ENCODE results near the gene UBE2D3. TPM values are rescaled to one million over a fixed set of nuclear protein-coding genes. Genes with fewer than 3 reads are reported as not detected.

Gene UBE2D3
- total RNA-seq, 1 experiment from 2014 or later, result 701 TPM

- DNase-seq (ENCODE audit: low read depth), result no peak
Measured at GRCh38 chr4:102758241-102759160, 68.8 kb downstream of the UBE2D3 start.

GRCh38 chr4:102757681-102758080 is 69.7 kb downstream of the UBE2D3 start:
- no peak for DNase-seq (ENCODE audit: low read depth)

- DNase-seq (ENCODE audit: low read depth), result no peak
Measured at GRCh38 chr4:102754044-102754443, 73.3 kb downstream of the UBE2D3 start.

DNA sequence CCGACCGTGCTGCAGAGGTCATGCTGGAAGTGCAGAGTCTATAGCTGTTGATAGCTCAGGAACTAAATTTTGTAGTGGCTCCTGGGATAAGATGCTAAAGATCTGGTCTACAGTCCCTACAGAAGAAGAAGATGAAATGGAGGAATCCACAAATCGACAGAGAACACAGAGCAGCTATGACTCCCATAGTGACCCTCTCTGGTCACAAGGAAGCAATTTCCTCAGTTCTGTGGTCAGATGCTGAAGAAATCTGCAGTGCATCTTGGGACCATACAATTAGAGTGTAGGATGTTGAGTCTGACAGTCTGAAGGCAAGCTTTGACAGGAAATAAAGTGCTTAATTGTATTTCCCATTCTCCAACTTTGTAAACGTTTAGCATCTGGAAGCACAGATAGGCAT is 75.4 kb downstream of the UBE2D3 start:
- no peak for DNase-seq (ENCODE audit: low read depth)

Small RNA genes lying within 50 kb of the gene (small RNA-seq; reads per million reads assigned to genes)
- gene RNU7-151P, result not detected

Other genes starting within 250 kb of the UBE2D3 start
- 18.4 and 21.7 TPM in 2 replicates for gene MANBA, start 66.6 kb downstream of the UBE2D3 start, total RNA-seq (2014; rRNA removed; shearing (Covaris generic))
- gene CISD2, start 41.4 kb upstream of the UBE2D3 start, total RNA-seq (2014; rRNA removed; shearing (Covaris generic)), result 51.3 and 67.5 TPM in 2 replicates
- gene SLC9B1, start 192.2 kb upstream of the UBE2D3 start, total RNA-seq (2014; rRNA removed; shearing (Covaris generic)), result not detected in 2 replicates
- 17.9 and 26.8 TPM in 2 replicates for gene SLC9B2, start 249.2 kb upstream of the UBE2D3 start, total RNA-seq (2014; rRNA removed; shearing (Covaris generic))

All from HT1080 (cell line).